ENCODE data around the gene AHNAK2.

DNA sequence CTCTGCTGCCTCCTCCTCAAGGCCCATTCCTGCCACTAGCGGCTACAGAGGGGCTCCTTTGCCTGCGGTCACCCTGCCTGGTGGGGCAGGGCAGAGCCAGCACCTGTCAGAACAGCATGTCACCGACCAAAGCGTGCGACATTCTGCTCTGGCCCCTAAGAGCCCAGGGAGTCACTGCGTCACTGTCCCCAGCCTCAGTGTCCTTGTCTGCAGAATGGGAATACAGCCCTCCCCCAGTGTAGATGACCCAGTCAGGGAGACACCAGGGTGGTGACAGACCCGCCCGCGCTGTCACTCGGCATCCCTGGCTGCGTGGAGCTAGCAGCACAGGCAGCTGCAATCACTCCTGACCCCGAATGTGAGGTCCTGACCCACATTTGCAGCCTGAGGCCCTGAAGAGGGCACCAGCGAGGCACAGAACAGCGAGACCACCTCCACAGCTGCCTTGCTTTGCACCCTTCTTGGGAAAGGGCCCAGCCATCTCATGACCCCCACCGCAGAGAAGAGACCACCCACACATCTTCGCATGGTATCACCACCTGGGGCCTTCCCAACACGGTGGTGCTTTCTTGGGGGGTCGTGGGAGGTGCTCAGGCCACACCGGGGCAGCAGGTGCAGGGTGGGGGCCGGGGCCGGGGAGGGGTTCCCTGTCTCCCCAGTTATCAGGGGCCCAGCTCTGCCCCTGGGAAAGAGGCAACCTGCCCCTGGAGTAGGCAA, 2.5 kb downstream of the AHNAK2 start:
- TF ChIP-seq CTCF (IDR thresholded peaks at IDR 0.05; ENCODE audit: insufficient read depth, low read length, poor library complexity, severe bottlenecking) (no peak), EZH2phosphoT487 (conservative IDR thresholded peaks at IDR 0.05; ENCODE audit: low read length) (no peak)
